ENCODE data around the gene SIVA1.

SIVA1 gene

DNA sequence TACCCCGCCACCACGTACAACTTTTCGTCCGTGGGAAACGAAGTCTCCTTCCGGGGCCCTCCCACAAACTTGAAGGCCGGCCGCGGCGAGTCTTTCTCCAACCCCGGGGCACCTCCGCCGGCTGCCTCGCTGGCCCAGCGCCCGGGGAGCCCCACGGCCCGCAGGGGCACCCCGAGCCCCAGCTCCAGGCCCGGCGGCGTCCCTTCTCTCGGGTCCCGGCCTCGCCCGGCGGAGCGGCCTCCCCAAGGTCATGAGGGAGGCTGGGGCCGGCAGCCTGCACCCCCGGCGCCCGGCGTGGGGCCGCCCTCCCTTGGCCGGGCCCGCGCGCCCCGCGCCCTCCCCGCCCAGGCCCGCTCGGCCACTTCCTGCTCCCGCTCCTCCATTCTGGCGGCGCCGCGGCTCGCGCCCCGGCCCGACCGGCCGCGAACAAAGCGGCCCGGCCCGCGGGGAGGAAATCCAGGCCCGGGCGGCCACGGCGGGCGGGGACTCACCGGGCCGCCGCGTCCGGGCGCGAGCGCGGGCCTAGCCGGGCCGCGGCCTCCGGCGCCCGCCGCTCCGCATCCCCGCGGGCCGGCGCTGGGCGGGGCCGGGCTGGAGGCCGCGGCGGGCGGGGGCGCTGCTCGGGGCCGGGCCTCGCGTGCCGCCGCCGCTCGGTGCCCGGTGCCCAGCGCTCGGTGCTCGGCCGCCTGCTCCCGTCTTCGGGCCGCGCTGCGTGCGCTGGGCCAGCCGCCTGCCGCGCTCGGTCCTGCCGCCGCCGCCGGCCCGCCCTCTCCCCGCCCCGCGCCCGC, 42.2 kb downstream of the SIVA1 start, which contains the start of gene AKT1:
TSS of gene AKT1 (minus strand) at position 756 of the 788 bp plus-strand sequence. CDS start 3,105 bp downstream, outside the sequence.
- Histone ChIP-seq H3K36me3 (ENCODE audit: insufficient read depth, low read length) (no peaks in the 10 kb centered on the region), H3K9me2 (replicated peaks; ENCODE audit: low read depth, low read length) (no peaks in the 10 kb centered on the region), H3K4me2 (ENCODE audit: low read depth, low read length, poor library complexity, severe bottlenecking) (peak within 1 kb of the TSS; percentile 90), H3F3A (ENCODE audit: low read depth) (peaks cover 13% of the 10 kb centered on the region), H3K79me2 (ENCODE audit: insufficient read depth, low read length) (peaks cover 49% of the 10 kb centered on the region), H3K4me1 (ENCODE audit: insufficient read depth, low read length, poor library complexity, severe bottlenecking) (peaks cover 55% of the 10 kb centered on the region), H3K27me3 (ENCODE audit: insufficient read depth, low read length, poor library complexity, severe bottlenecking) (no peaks in the 10 kb centered on the region), H2AFZ (ENCODE audit: low read length) (0 out of 2 replicates have a peak within 1 kb of the TSS, but pooled peaks have one; percentile 45), H3K9me3 (ENCODE audit: insufficient read depth, low read depth, low read length) (no peaks in the 10 kb centered on the region), H4K20me1 (ENCODE audit: insufficient read depth, low read length, poor library complexity, severe bottlenecking) (peaks cover 48% of the 10 kb centered on the region), H3K9ac (ENCODE audit: low read depth, low read length, poor library complexity, severe bottlenecking) (peak within 1 kb of the TSS; percentile 72), H3K4me3 (ENCODE audit: low read length, poor library complexity, severe bottlenecking) (peak within 1 kb of the TSS; percentile 75)
- TF ChIP-seq, protein P1, sequence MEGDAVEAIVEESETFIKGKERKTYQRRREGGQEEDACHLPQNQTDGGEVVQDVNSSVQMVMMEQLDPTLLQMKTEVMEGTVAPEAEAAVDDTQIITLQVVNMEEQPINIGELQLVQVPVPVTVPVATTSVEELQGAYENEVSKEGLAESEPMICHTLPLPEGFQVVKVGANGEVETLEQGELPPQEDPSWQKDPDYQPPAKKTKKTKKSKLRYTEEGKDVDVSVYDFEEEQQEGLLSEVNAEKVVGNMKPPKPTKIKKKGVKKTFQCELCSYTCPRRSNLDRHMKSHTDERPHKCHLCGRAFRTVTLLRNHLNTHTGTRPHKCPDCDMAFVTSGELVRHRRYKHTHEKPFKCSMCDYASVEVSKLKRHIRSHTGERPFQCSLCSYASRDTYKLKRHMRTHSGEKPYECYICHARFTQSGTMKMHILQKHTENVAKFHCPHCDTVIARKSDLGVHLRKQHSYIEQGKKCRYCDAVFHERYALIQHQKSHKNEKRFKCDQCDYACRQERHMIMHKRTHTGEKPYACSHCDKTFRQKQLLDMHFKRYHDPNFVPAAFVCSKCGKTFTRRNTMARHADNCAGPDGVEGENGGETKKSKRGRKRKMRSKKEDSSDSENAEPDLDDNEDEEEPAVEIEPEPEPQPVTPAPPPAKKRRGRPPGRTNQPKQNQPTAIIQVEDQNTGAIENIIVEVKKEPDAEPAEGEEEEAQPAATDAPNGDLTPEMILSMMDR (conservative IDR thresholded peaks at IDR 0.05; ENCODE audit: low read length): no peak
- TF ChIP-seq EZH2phosphoT487 (IDR thresholded peaks at IDR 0.05; ENCODE audit: borderline replicate concordance): no peak

DNA sequence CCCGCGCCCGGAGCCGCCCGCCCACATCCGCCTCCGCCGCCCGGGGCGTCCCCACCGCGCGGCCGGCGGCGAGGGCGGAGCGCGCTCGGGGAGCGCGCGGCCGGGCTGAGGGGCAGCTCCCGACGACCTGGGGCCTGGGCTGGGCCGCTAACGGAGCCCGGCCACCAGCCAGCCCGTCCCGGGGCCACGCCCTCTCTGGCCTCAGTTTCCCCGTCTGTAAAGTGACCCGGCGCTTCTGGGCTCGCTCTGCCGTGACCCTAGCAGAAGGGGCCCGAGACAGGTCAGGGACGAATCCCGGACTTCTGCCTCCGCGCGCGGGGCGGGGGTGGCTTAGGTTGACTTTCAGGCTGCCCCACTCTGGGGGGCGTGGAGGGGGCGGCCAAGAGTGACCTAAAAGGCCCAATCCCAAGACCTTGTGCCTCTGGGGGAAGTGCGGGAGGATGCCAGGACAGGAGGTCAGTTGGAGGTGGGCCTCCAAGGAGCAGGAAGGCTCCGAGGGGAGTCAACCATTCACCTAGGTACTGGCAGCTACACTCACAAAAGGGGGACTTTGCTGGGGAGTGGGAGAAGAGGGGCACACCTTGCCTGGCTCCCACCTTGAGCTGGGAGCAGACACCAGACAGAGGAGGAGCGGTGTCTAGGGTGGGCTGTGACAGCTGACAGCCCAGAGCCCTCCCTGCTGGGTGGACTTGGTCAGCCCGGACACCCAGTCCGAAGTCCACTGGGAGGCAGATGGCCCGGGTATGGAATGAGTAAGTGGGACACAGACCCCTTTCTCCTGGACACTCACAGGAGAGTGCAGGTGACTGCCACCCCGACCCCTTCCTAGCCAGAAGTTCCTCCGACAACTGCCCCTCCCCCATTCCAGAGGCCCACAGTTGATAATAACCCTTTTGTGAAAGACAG, 43.1 kb downstream of the SIVA1 start:
- H3K4me3 ChIP-seq (ENCODE audit: low read length, poor library complexity, severe bottlenecking): peak overlapping the region; percentile 74
- H4K20me1 ChIP-seq (ENCODE audit: insufficient read depth, low read length, poor library complexity, severe bottlenecking): peaks cover 41% of the 10 kb centered on the region
- H3K4me2 ChIP-seq (ENCODE audit: low read depth, low read length, poor library complexity, severe bottlenecking): peak overlapping the region; percentile 75
- H3K9me3 ChIP-seq (ENCODE audit: insufficient read depth, low read depth, low read length): no peaks in the 10 kb centered on the region
- H3K9ac ChIP-seq (ENCODE audit: low read depth, low read length, poor library complexity, severe bottlenecking): peak overlapping the region; percentile 69
- H3K4me1 ChIP-seq (ENCODE audit: insufficient read depth, low read length, poor library complexity, severe bottlenecking): peaks cover 55% of the 10 kb centered on the region
- no peaks in the 10 kb centered on the region for H3K36me3 ChIP-seq (ENCODE audit: insufficient read depth, low read length)
- H2AFZ ChIP-seq (ENCODE audit: low read length): 0 out of 2 replicates have a peak overlapping the region, but pooled peaks have one; percentile 45
- no peaks in the 10 kb centered on the region for H3K9me2 ChIP-seq (replicated peaks; ENCODE audit: low read depth, low read length)
- peaks cover 41% of the 10 kb centered on the region for H3K79me2 ChIP-seq (ENCODE audit: insufficient read depth, low read length)
- peaks cover 13% of the 10 kb centered on the region for H3F3A ChIP-seq (ENCODE audit: low read depth)
- TF ChIP-seq, protein P1 (conservative IDR thresholded peaks at IDR 0.05; ENCODE audit: low read length): no peak
- TF ChIP-seq EZH2phosphoT487 (IDR thresholded peaks at IDR 0.05; ENCODE audit: borderline replicate concordance): no peak
- no peaks in the 10 kb centered on the region for H3K27me3 ChIP-seq (ENCODE audit: insufficient read depth, low read length, poor library complexity, severe bottlenecking)

DNA sequence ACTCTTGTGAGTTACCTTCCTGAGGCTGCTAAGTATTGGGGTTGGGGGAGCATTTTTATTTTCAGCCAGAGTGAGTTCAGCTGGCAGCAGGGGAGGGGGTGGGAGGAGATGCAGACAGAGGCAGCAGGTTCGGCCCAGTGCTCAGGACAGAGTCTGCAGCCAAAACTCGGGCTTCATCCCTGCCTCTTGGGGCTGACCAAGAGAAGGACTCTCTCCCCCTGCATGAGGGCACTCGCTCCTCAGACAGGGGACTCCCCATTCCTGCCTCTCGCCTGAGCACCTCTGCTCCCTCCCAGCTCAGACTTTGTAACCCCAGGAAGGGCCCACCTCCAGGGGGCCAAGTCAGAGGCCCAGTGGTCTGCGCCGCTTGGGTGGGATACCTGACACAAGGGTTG, 43.7 kb downstream of the SIVA1 start:
- peak overlapping the region; percentile 74 for H3K4me3 ChIP-seq (ENCODE audit: low read length, poor library complexity, severe bottlenecking)
- TF ChIP-seq, protein P1 (conservative IDR thresholded peaks at IDR 0.05; ENCODE audit: low read length): no peak
- TF ChIP-seq EZH2phosphoT487 (IDR thresholded peaks at IDR 0.05; ENCODE audit: borderline replicate concordance): no peak
- H3K4me2 ChIP-seq (ENCODE audit: low read depth, low read length, poor library complexity, severe bottlenecking): peak overlapping the region; percentile 75
- peaks cover 40% of the 10 kb centered on the region for H3K79me2 ChIP-seq (ENCODE audit: insufficient read depth, low read length)
- H4K20me1 ChIP-seq (ENCODE audit: insufficient read depth, low read length, poor library complexity, severe bottlenecking): peaks cover 38% of the 10 kb centered on the region
- H2AFZ ChIP-seq (ENCODE audit: low read length): no peak overlapping the region
- H3F3A ChIP-seq (ENCODE audit: low read depth): peaks cover 13% of the 10 kb centered on the region
- H3K9ac ChIP-seq (ENCODE audit: low read depth, low read length, poor library complexity, severe bottlenecking): peak overlapping the region; percentile 69
- no peaks in the 10 kb centered on the region for H3K27me3 ChIP-seq (ENCODE audit: insufficient read depth, low read length, poor library complexity, severe bottlenecking)
- peaks cover 58% of the 10 kb centered on the region for H3K4me1 ChIP-seq (ENCODE audit: insufficient read depth, low read length, poor library complexity, severe bottlenecking)
- H3K36me3 ChIP-seq (ENCODE audit: insufficient read depth, low read length): no peaks in the 10 kb centered on the region
- H3K9me3 ChIP-seq (ENCODE audit: insufficient read depth, low read depth, low read length): no peaks in the 10 kb centered on the region
- H3K9me2 ChIP-seq (replicated peaks; ENCODE audit: low read depth, low read length): no peaks in the 10 kb centered on the region
